ENCODE data around the gene SPRR2F.

SPRR2F gene

DNA sequence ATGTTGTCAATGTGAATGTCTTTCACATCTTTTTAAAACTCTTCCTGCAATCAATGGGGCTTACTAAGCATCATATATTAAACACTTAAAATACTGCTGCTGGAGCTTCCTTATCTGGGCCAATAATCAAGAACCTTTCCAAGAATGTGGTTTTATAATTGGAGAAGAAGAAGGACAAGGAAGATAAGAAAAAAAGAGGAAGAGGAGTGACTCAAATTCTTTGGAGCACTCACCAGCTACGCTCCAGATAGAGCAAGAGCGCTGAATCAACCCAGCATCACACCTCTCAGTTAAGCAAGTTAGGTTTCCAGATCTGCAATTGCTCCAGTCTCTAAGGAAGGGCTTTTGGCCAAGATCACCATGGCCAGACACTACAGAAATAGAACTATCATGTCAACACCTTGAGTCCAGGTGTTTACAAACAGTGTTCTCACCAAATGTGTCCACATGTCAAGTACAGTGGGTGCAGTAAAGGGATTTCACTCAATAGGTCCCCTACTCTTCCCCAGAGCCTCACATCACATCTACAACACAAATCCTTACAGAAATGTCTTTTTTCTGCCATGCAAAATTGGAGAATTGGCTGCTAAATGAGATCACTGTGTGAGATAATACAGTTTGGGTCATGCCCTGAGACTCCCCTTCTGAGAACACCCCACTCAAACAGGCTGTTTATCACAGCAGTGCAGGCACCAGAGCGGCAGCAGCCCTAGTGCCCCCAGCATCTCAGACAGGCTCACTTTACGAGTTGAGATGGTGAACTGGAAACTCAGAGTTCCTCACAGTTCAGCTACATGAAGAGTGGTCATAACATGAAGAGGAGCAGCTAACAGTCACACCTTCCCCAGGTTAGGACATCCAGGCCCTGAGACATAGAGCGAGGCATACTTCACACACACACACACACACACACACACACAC lies 40.2 kb downstream of the SPRR2F start:
- no peak for DNase-seq (ENCODE audit: low spot score)

DNA sequence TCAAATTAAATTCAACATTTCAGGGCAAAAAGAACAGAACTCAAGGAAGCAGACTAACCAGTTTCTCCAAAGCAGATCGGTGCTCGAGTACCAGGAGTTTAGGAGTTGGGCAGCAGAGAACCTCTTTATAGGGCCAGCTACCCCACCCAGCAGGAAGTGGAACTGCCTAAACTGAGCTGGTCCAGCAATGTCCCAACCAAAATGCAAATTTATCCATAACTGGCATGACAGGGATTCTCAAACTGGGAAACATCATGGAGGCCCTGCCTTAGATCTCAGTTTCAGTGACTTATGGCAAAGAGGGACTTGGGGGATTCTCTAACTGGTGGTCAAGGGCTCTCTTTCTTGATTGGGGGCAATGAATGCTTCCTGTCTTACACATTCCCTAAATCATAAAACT lies 41.8 kb downstream of the SPRR2F start, which contains the start of gene SPRR2B:
TSS of gene SPRR2B (minus strand) at position 101 of the 400 bp plus-strand sequence. CDS start 772 bp downstream, outside the sequence.
- no peak for DNase-seq (ENCODE audit: low spot score)

GRCh38 chr1:153070243-153070642 lies 43.1 kb downstream of the SPRR2F start:
- no peak for DNase-seq (ENCODE audit: low spot score)

All from D341Med (cell line).